Ovary (tissue), 9 donors: ENCODE measurements around the gene LYZL6. TPM values are rescaled to one million over a fixed set of nuclear protein-coding genes. Genes with fewer than 3 reads are reported as not detected.

Experiments used
- DNase-seq, 5 donors: peaks; one replicate each; pipeline ENCODE4 v3.0.0-alpha.2; 2019 to 2020
- H3K27ac ChIP-seq, 2 donors: fragments of 200-600 bp; one replicate each; pipeline versions ENCODE4 v1.5.1 to v1.8.0; 2019 to 2022
- H3K27me3 ChIP-seq: fragments of 200-600 bp; one replicate; pipeline ENCODE4 v1.8.0; 2022
- H3K36me3 ChIP-seq: fragments of 200-600 bp; sonication (generic); one replicate; pipeline ENCODE4 v1.5.1; 2019
- H3K4me1 ChIP-seq: one replicate; pipeline ENCODE4 v1.8.1; 2013; ENCODE audit warnings: mild to moderate bottlenecking, moderate library complexity; ENCODE audit not compliant: insufficient read depth
- H3K4me3 ChIP-seq: fragments of 200-600 bp; sonication (generic); one replicate; pipeline ENCODE4 v1.5.1; 2017
- H3K9me3 ChIP-seq, 2 donors: fragments of 200-600 bp in 1 of 2; sonication (generic) in 1 of 2; one replicate each; pipeline versions ENCODE4 v1.5.1 to v1.8.1; 2013 to 2019; ENCODE audit warnings: mild to moderate bottlenecking in 1 of 2, moderate library complexity in 1 of 2
- EP300 ChIP-seq: sonication (generic); formaldehyde crosslinking; IDR thresholded peaks from one replicate; pipeline ENCODE4 v1.6.1; 2017; ENCODE audit warnings: antibody characterized with exemption
- POLR2A ChIP-seq: fragments of 450-650 bp; IDR thresholded peaks from one replicate; pipeline ENCODE4 v1.6.1; 2017; ENCODE audit warnings: antibody characterized with exemption, mild to moderate bottlenecking, moderate library complexity
- WGBS, 3 donors: extraction: QIAGEN DNeasy Blood & Tissue Kit in 1 of 3; methylation state at CpG; one replicate each; pipeline versions ENCODE4 v1.1.5 to v1.1.7; 2013 to 2017; 5-methylcytosine and 5-hydroxymethylcytosine counted together
- intact Hi-C, 4 donors: fragments of 100-400 bp; cut with DNase I; formaldehyde crosslinking; loops; one replicate each; pipeline versions ENCODE4 v1.11.0 to v1.15.1; 2022 to 2023
- polyA plus RNA-seq, 2 donors: library from polyadenylated mRNA; stranded (reverse); fragments of 200-250 nt in 1 of 2; fragments of 350-450 nt in 1 of 2; fragmentation: Illumina TruSeq in 1 of 2; extraction: RNeasy Lipid Tissue Mini Kit (QIAGEN cat#74804) in 1 of 2; gene quantifications; one replicate each; pipeline ENCODE4 v1.2.3, GENCODE V29; 2013 to 2014
- total RNA-seq, 7 donors: library from RNA; depleted of rRNA in 2 of 7; stranded (reverse); fragments of >200 nt in 2 of 7; fragmentation: NEBNext Ultra II Directional in 3 of 7; extraction: Animal tissue kit (Norgen Biotek cat#: 25700) in 3 of 7; gene quantifications; one replicate each; pipeline versions ENCODE4 v1.1.0 to v1.2.4, GENCODE V29; 2016 to 2023
- TF ChIP-seq, protein P1 (sequence below), 3 donors: fragments of 450-650 bp in 2 of 3; fragments of 200-600 bp in 1 of 3; IDR thresholded peaks; one replicate each; pipeline versions ENCODE4 v1.5.1 to v1.8.0; 2016 to 2022; ENCODE audit warnings: antibody characterized with exemption in 3 of 3, mild to moderate bottlenecking in 1 of 3
- donor health status: DM: no; HTN: no; CAD: no; lungs with moderate emphysema.
- donor health status: DM: no; HTN: no; CAD: no.
- donor health status: Bipolar disorder and iron deficiency.
- donor health status: DM: yes; HTN: yes; CAD: no.
- donor health status: DM: no; HTN: no; CAD: no.
- donor health status: DM: yes; HTN: yes; CAD: no.

The LYZL6 gene
- total and polyA plus RNA-seq, 9 donors = not detected

DNA sequence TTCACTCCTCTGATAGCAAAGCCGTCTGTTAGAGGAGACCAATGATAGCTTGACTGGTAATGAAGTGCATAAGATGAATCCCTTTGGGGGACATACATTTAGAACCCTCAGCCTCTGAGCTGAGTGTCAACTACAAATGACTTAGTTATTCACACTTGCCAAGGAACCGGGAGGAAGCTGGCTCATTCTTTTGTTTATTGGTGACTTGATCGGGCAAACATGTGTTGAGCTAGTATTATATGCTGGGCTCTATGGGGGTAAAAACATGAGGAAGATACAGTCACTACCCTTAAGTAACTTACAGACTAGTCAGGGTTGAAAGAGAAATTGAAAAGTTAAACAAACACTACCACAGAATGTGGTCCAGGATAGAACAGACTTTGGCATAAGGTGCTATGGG, 34.8 kb upstream of the LYZL6 start:
- intact Hi-C loops = loop anchor here in 2 of 4 donors (10.0 kb wide), 2 partner anchors 496 to 506 kb away; partner anchors contain the start of gene ZNHIT3 (in 1 of the 2)
- no peak overlapping the region for H3K4me3 ChIP-seq
- WGBS, 3 donors = 75 to 83% (median 78%) methylated on average over 3 of the region's 3 CpGs
- TF ChIP-seq POLR2A (no peak), EP300 (no peak)
- TF ChIP-seq, protein P1, sequence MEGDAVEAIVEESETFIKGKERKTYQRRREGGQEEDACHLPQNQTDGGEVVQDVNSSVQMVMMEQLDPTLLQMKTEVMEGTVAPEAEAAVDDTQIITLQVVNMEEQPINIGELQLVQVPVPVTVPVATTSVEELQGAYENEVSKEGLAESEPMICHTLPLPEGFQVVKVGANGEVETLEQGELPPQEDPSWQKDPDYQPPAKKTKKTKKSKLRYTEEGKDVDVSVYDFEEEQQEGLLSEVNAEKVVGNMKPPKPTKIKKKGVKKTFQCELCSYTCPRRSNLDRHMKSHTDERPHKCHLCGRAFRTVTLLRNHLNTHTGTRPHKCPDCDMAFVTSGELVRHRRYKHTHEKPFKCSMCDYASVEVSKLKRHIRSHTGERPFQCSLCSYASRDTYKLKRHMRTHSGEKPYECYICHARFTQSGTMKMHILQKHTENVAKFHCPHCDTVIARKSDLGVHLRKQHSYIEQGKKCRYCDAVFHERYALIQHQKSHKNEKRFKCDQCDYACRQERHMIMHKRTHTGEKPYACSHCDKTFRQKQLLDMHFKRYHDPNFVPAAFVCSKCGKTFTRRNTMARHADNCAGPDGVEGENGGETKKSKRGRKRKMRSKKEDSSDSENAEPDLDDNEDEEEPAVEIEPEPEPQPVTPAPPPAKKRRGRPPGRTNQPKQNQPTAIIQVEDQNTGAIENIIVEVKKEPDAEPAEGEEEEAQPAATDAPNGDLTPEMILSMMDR (IDR thresholded peaks at IDR 0.05) = no peak
- no peaks in the 10 kb centered on the region for H3K36me3 ChIP-seq
- DNase-seq = no peak
- H3K9me3 ChIP-seq = no peaks in the 10 kb centered on the region
- no peaks in the 10 kb centered on the region for H3K4me1 ChIP-seq
- H3K27me3 ChIP-seq = no peaks in the 10 kb centered on the region
- H3K27ac ChIP-seq = no peak overlapping the region

- no peaks in the 10 kb centered on the region for H3K9me3 ChIP-seq
- 88 to 97% (median 91%) methylated on average over 7 of the region's 7 CpGs for WGBS, 3 donors
- H3K4me1 ChIP-seq = no peaks in the 10 kb centered on the region
- H3K27me3 ChIP-seq = no peaks in the 10 kb centered on the region
- H3K4me3 ChIP-seq = no peak overlapping the region
- H3K27ac ChIP-seq = no peak overlapping the region
- TF ChIP-seq POLR2A = no peak
- no peak for TF ChIP-seq EP300
- TF ChIP-seq, protein P1 (IDR thresholded peaks at IDR 0.05) = no peak
- intact Hi-C loops = loop anchor here in 2 of 4 donors (10.0 kb wide), 2 partner anchors 497 to 507 kb away; partner anchors contain the start of gene ZNHIT3 (in 1 of the 2)
- no peaks in the 10 kb centered on the region for H3K36me3 ChIP-seq
- DNase-seq = no peak
These were observed 34.0 kb upstream of the LYZL6 start for GRCh38 chr17:35977509-35977908.

DNA sequence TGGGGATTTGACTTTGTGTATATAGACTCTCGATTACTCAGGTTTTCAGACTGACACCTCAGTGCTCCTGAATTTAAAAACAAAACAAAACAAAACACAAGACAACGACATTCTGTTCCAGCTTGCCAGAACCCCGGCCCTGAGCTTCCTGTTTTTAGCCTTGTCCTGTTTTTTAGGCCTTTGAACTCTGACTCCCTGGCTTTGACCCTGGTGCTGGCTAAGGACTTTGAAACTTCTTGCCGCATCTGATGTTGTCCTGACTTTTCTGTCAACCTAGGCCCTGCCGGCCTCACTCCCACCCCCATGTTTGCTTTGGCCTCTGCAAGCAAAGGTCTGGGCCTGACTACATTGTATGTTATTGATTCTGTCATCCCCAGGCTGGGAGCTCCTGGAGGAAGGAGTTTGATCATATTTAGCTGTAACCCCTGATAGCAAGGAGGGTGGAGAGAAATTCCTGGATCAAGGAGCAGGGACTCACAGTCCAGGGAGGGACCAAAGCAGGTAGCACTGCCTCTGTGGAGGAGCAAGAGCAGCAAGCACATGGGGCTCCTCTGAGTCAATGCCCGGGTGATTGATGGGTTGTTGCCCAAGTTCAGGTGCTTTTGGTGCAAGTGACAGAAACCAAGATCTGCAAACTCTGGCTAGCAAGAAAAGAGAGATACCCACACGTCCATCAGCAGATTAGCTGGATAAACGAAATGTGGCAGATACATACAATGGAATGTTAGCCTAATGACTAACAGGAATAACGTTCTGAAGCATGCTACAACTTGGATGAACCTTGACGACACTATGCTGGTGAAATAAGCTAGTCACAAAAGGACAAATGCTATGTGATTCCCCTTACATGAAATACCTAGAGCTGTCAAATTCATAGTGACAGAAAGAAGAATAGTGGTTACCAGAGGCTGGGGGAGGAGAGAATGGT, 30.1 kb upstream of the LYZL6 start:
- no peaks in the 10 kb centered on the region for H3K36me3 ChIP-seq
- H3K4me3 ChIP-seq = no peak overlapping the region
- WGBS, 3 donors = 42 to 51% (median 43%) methylated on average over 10 of the region's 10 CpGs
- H3K4me1 ChIP-seq = no peaks in the 10 kb centered on the region
- intact Hi-C loops = loop anchor here in 2 of 4 donors (10.0 kb wide), 2 partner anchors 501 to 511 kb away; partner anchors contain the start of gene ZNHIT3 (in 1 of the 2)
- no peaks in the 10 kb centered on the region for H3K9me3 ChIP-seq
- no peak overlapping the region for H3K27ac ChIP-seq
- TF ChIP-seq POLR2A (no peak), EP300 (no peak)
- TF ChIP-seq, protein P1 (IDR thresholded peaks at IDR 0.05) = no peak
- no peak for DNase-seq
- H3K27me3 ChIP-seq = no peaks in the 10 kb centered on the region

DNA sequence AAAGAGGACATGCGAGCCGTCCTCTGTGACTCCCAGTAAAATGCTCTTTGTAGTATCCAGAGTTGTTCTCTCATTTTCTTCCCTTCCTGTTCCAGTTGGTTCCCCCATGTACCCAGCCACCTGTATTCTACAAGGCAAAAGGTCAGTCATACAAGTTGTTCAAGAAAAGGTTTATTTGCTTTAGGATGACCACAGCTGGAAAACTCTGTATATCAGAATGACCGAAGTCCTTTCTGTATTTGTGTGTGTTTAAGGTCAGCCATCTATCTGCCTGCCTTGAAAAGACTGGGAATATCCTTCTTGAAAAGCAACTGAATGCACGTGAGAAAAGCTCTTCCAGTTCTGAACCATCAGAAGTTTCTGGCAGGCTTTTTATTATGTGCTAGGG, 29.4 kb upstream of the LYZL6 start:
- H3K9me3 ChIP-seq = no peaks in the 10 kb centered on the region
- H3K27ac ChIP-seq = no peak overlapping the region
- H3K27me3 ChIP-seq = no peaks in the 10 kb centered on the region
- H3K36me3 ChIP-seq = no peaks in the 10 kb centered on the region
- 68 to 77% (median 70%) methylated on average over 4 of the region's 4 CpGs for WGBS, 3 donors
- TF ChIP-seq EP300 (no peak), POLR2A (no peak)
- TF ChIP-seq, protein P1 (IDR thresholded peaks at IDR 0.05) = no peak
- H3K4me1 ChIP-seq = no peaks in the 10 kb centered on the region
- intact Hi-C loops = loop anchor here in 2 of 4 donors (10.0 kb wide), 2 partner anchors 502 to 512 kb away; partner anchors contain the start of gene ZNHIT3 (in 1 of the 2)
- no peak overlapping the region for H3K4me3 ChIP-seq
- DNase-seq = no peak
